Endothelial cell (in vitro differentiated cells): ENCODE measurements around the gene RBM10. TPM values are rescaled to one million over a fixed set of nuclear protein-coding genes. Genes with fewer than 3 reads are reported as not detected.

Experiments
- DNase-seq: peaks from one replicate; pipeline ENCODE4 v3.0.0; 2021; ENCODE audit warnings: low spot score
- H3K27ac Mint-ChIP-seq: one replicate; pipeline ENCODE4 v1.8.0; 2021; ENCODE audit warnings: mixed read lengths, inconsistent platforms; ENCODE audit not compliant: unreplicated experiment
- H3K27me3 Mint-ChIP-seq: one replicate; pipeline ENCODE4 v1.8.0; 2021; ENCODE audit warnings: mild to moderate bottlenecking, moderate library complexity, mixed read lengths, inconsistent platforms; ENCODE audit not compliant: unreplicated experiment
- H3K36me3 Mint-ChIP-seq: one replicate; pipeline ENCODE4 v1.8.0; 2021; ENCODE audit warnings: mild to moderate bottlenecking, low read depth, mixed read lengths, inconsistent platforms; ENCODE audit not compliant: unreplicated experiment
- H3K4me1 Mint-ChIP-seq: one replicate; pipeline ENCODE4 v1.8.0; 2021; ENCODE audit warnings: mild to moderate bottlenecking, mixed read lengths, inconsistent platforms; ENCODE audit not compliant: unreplicated experiment
- H3K4me3 Mint-ChIP-seq: one replicate; pipeline ENCODE4 v1.8.0; 2021; ENCODE audit warnings: mild to moderate bottlenecking, mixed read lengths, inconsistent platforms; ENCODE audit not compliant: unreplicated experiment
- H3K9me3 Mint-ChIP-seq: one replicate; pipeline ENCODE4 v1.8.0; 2021; ENCODE audit warnings: mixed read lengths, inconsistent platforms; ENCODE audit not compliant: unreplicated experiment
- CTCF ChIP-seq: fragments of 200-600 bp; sonication (generic); IDR thresholded peaks from one replicate; pipeline ENCODE4 v1.5.0; 2021; ENCODE audit warnings: antibody characterized with exemption; ENCODE audit not compliant: unreplicated experiment
- total RNA-seq: library from RNA; stranded (reverse); fragmentation: NEBNext Ultra II Directional; extraction: Animal tissue kit (Norgen Biotek cat#: 25700); gene quantifications from one replicate; pipeline ENCODE4 v1.2.1, GENCODE V29; 2021; ENCODE audit not compliant: unreplicated experiment

Gene RBM10
- total RNA-seq, 1 donor from 2014 or later = 42.1 TPM

- H3K4me3 Mint-ChIP-seq = peak overlapping the region; percentile 15
- TF ChIP-seq CTCF = no peak
- DNase-seq = no peak
- peaks cover 19% of the 10 kb centered on the region for H3K36me3 Mint-ChIP-seq
- H3K27me3 Mint-ChIP-seq = no peaks in the 10 kb centered on the region
- H3K9me3 Mint-ChIP-seq = no peaks in the 10 kb centered on the region
- H3K27ac Mint-ChIP-seq = no peak overlapping the region
- H3K4me1 Mint-ChIP-seq = no peaks in the 10 kb centered on the region
Observed at GRCh38 chrX:47174846-47175587, 30.0 kb downstream of the RBM10 start.

- peak overlapping the region; percentile 15 for H3K4me3 Mint-ChIP-seq
- no peaks in the 10 kb centered on the region for H3K4me1 Mint-ChIP-seq
- TF ChIP-seq CTCF = no peak
- no peaks in the 10 kb centered on the region for H3K9me3 Mint-ChIP-seq
- no peak for DNase-seq
- H3K27me3 Mint-ChIP-seq = peaks cover 1% of the 10 kb centered on the region
- no peak overlapping the region for H3K27ac Mint-ChIP-seq
- H3K36me3 Mint-ChIP-seq = peaks cover 19% of the 10 kb centered on the region
Observed at GRCh38 chrX:47175588-47175980, 30.6 kb downstream of the RBM10 start.

- no peak for TF ChIP-seq CTCF
- Mint-ChIP-seq H3K4me1 (no peaks in the 10 kb centered on the region), H3K36me3 (peaks cover 19% of the 10 kb centered on the region), H3K27me3 (peaks cover 3% of the 10 kb centered on the region), H3K9me3 (no peaks in the 10 kb centered on the region), H3K4me3 (no peak overlapping the region), H3K27ac (no peak overlapping the region)
- DNase-seq = no peak
Observed at GRCh38 chrX:47176101-47176740, 31.2 kb downstream of the RBM10 start.

- H3K4me3 Mint-ChIP-seq = no peak overlapping the region
- peaks cover 3% of the 10 kb centered on the region for H3K27me3 Mint-ChIP-seq
- no peak for DNase-seq
- H3K27ac Mint-ChIP-seq = no peak overlapping the region
- H3K9me3 Mint-ChIP-seq = no peaks in the 10 kb centered on the region
- no peaks in the 10 kb centered on the region for H3K4me1 Mint-ChIP-seq
- no peak for TF ChIP-seq CTCF
- peaks cover 14% of the 10 kb centered on the region for H3K36me3 Mint-ChIP-seq
Observed at GRCh38 chrX:47177079-47177478, 32.1 kb downstream of the RBM10 start.

GRCh38 chrX:47178337-47178736 is 33.3 kb downstream of the RBM10 start:
- Mint-ChIP-seq H3K9me3 (no peaks in the 10 kb centered on the region), H3K4me3 (no peak overlapping the region), H3K4me1 (no peaks in the 10 kb centered on the region), H3K27me3 (peaks cover 3% of the 10 kb centered on the region), H3K27ac (no peak overlapping the region), H3K36me3 (peaks cover 16% of the 10 kb centered on the region)
- TF ChIP-seq CTCF = no peak
- DNase-seq = no peak
